GM19395 (cell line): ENCODE measurements around the gene SNX30.

Experiments
- ATAC-seq: cut with Tn5 transposase; IDR thresholded peaks from one replicate; pipeline ENCODE4 v1.9.1; 2021; ENCODE audit warnings: mild to moderate bottlenecking, moderate library complexity; ENCODE audit not compliant: unreplicated experiment

The SNX30 gene

DNA sequence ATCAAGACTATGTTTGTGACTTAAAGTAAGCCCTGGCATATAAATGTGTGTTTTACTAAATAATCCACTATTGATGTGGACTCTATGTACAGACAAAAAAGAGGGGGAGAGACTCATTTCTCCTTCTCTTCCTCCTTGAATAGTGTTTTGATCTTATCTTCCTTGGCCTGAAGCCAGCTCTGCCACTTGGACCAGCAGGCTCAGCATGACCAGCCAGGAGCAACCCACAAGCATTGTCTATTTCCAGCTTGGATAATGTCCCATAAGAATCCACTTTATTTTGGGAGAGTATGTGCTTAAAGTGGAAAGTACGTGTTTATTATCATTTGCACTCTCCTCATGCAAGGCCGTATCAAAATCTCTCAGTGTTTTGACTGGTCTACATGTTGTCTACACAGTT, 164.0 kb downstream of the SNX30 start:
- ATAC-seq = no peak

- ATAC-seq = no peak
Measured at GRCh38 chr9:112917047-112917986, 166.8 kb downstream of the SNX30 start.

DNA sequence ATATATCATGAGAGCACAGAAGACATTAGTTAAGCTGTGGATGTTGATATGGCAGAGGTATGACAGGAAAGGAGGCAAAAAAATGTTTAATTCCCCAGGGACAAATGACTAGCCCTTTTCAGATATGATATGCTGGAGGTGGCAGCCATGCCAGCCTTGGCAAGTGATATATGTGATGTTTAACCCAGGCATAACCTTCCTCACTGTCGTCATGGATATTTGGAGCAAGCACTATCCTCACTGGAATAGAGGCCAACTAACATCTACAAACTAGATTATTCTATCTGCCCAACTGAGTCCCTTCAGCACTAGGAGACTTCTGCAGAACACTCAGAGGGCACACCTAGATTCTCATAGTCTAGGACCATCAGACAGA, 167.4 kb downstream of the SNX30 start:
- ATAC-seq = no peak

DNA sequence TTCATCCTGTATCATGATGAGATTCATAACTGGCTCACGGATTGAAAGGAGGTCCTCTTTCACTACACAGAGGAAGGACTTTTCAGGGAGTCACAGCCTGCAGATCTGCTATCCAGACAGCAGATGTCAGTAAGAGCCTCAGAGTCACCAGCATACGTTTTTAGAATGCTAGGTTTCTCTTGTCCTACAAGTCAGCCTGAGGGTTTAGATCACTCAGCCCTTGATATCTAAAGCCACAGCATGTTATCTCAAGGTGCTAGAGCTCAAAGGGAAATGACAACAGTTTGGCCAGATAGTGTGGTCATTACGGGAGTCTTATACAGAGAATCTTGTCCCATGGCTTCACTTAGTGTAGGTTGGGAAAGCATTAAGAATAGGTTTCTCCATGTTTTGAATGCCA, 171.0 kb downstream of the SNX30 start:
- no peak for ATAC-seq
